HL-60/S4 treated with retinoic acid at 250 ng/mL for 4 days and 3 days (cell line): ENCODE measurements around the gene ZNF26.
"Not testable (repeated sequence)": the region's sequence is repeated elsewhere in the genome, so short reads cannot be mapped to it uniquely, and the experiment has no call there.

ENCODE experiments used
- in situ Hi-C: fragments of 300-500 bp; cut with MboI; formaldehyde crosslinking; loops from 2 replicates; pipeline ENCODE4 v1.7.0; 2022; ENCODE audit warnings: low sequenced_read_pairs

The ZNF26 gene

GRCh38 chr12:132955094-132956010 is 30.8 kb upstream of the ZNF26 start:
- in situ Hi-C loops, result no loop called here

- in situ Hi-C loops, result no loop called here
Measured at GRCh38 chr12:132956011-132956788, 30.0 kb upstream of the ZNF26 start, which contains the start of gene ZNF605. Gene ZNF605 (minus strand): TSS chr12:132956306. CDS start chr12:132945635, 10,671 bp downstream.

GRCh38 chr12:132961790-132962189 is 24.4 kb upstream of the ZNF26 start:
- in situ Hi-C loops, result not testable (repeated sequence)

- in situ Hi-C loops, result not testable (repeated sequence)
Measured at GRCh38 chr12:132963947-132964346, 22.2 kb upstream of the ZNF26 start.

GRCh38 chr12:132965796-132966195 is 20.4 kb upstream of the ZNF26 start:
- in situ Hi-C loops, result no loop called here

- in situ Hi-C loops, result no loop called here
Measured at GRCh38 chr12:132966676-132967415, 19.3 kb upstream of the ZNF26 start.

- in situ Hi-C loops, result no loop called here
Measured at GRCh38 chr12:132967736-132968135, 18.4 kb upstream of the ZNF26 start.

GRCh38 chr12:132972374-132972773 is 13.8 kb upstream of the ZNF26 start:
- in situ Hi-C loops, result no loop called here

GRCh38 chr12:132976870-132977269 is 9.3 kb upstream of the ZNF26 start:
- in situ Hi-C loops, result not testable (repeated sequence)

GRCh38 chr12:132986885-132987225 is 688 bp downstream of the ZNF26 start:
- in situ Hi-C loops, result no loop called here

- in situ Hi-C loops, result no loop called here
Measured at GRCh38 chr12:132998741-132999140, 12.6 kb downstream of the ZNF26 start.

- in situ Hi-C loops, result no loop called here
Measured at GRCh38 chr12:133010657-133011297, 24.6 kb downstream of the ZNF26 start.

GRCh38 chr12:133023566-133023965 is 37.4 kb downstream of the ZNF26 start:
- in situ Hi-C loops, result no loop called here

- in situ Hi-C loops, result no loop called here
Measured at GRCh38 chr12:133026996-133027395, 40.8 kb downstream of the ZNF26 start.

GRCh38 chr12:133037207-133038005 is 51.2 kb downstream of the ZNF26 start, which contains the start of gene ZNF84:
Gene ZNF84 (plus strand): TSS chr12:133037509. CDS start chr12:133041468, 3,959 bp downstream.
- in situ Hi-C loops, result no loop called here

- in situ Hi-C loops, result no loop called here
Measured at GRCh38 chr12:133038118-133038709, 52.0 kb downstream of the ZNF26 start.

GRCh38 chr12:133046698-133047097 is 60.5 kb downstream of the ZNF26 start:
- in situ Hi-C loops, result no loop called here

- in situ Hi-C loops, result no loop called here
Measured at GRCh38 chr12:133057446-133057845, 71.3 kb downstream of the ZNF26 start.
